D341Med (cell line): ENCODE measurements around the gene EHF.
"Not testable (repeated sequence)": the region's sequence is repeated elsewhere in the genome, so short reads cannot be mapped to it uniquely, and the experiment has no call there.

ENCODE experiments used
- DNase-seq: peaks from one replicate; pipeline ENCODE4 v3.0.0; 2012; ENCODE audit warnings: low spot score

Gene EHF

GRCh38 chr11:34669458-34669857, 48.6 kb downstream of the EHF start:
- no peak for DNase-seq

GRCh38 chr11:34671117-34671516, 50.2 kb downstream of the EHF start:
- no peak for DNase-seq

- no peak for DNase-seq
Observed at GRCh38 chr11:34671946-34672345, 51.1 kb downstream of the EHF start.

- no peak for DNase-seq
Observed at GRCh38 chr11:34674038-34674437, 53.1 kb downstream of the EHF start.

- DNase-seq = no peak
Observed at GRCh38 chr11:34676227-34676626, 55.3 kb downstream of the EHF start.

GRCh38 chr11:34679681-34680080, 58.8 kb downstream of the EHF start:
- no peak for DNase-seq

GRCh38 chr11:34680206-34680605, 59.3 kb downstream of the EHF start:
- DNase-seq = no peak

- no peak for DNase-seq
Observed at GRCh38 chr11:34680918-34681586, 60.2 kb downstream of the EHF start.

GRCh38 chr11:34682825-34683224, 61.9 kb downstream of the EHF start:
- DNase-seq = no peak

GRCh38 chr11:34683396-34683795, 62.5 kb downstream of the EHF start:
- DNase-seq = no peak

GRCh38 chr11:34685864-34686263, 65.0 kb downstream of the EHF start:
- no peak for DNase-seq

GRCh38 chr11:34692299-34692698, 71.4 kb downstream of the EHF start:
- DNase-seq = not testable (repeated sequence)

GRCh38 chr11:34696862-34697261, 76.0 kb downstream of the EHF start:
- no peak for DNase-seq

GRCh38 chr11:34706709-34707461, 86.0 kb downstream of the EHF start:
- no peak for DNase-seq

- DNase-seq = no peak
Observed at GRCh38 chr11:34707462-34707840, 86.6 kb downstream of the EHF start.
